ENCODE data around the gene MAPRE3. TPM values are rescaled to one million over a fixed set of nuclear protein-coding genes. Genes with fewer than 3 reads are reported as not detected.

MAPRE3 gene
- total RNA-seq, 2 experiments from 2014 or later: 1.00 to 1.3 TPM

DNA sequence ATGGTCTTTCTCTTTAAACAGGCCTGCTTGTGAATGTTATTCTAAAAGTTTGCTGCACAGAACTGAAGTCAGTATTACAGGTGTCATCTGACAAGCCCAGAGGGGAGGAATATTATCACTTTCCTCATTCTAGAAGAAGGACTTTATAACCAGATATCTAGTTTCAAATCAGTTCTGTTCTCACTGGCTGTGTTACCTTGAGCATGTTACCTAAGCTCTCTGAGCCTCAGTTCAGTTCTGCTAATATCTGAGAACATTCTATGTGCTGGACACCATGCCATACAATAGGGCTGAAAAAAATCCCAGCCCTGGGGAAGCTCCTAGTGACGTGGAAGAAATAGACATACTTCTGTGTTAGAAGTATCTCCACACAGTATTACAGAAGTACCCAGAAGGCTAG is 27.9 kb downstream of the MAPRE3 start:
- Mint-ChIP-seq H3K4me3 (no peak overlapping the region), H3K9me3 (no peaks in the 10 kb centered on the region), H3K4me1 (no peaks in the 10 kb centered on the region), H3K27ac (no peak overlapping the region), H3K27me3 (peaks cover 2% of the 10 kb centered on the region), H3K36me3 (ENCODE audit: low read depth) (no peaks in the 10 kb centered on the region)
- ChIA-PET POLR2A (no interaction called here), CTCF (interaction anchor here (0.7 kb wide), 1 partner anchor 29 kb away, joined by 3 read pairs; no protein-coding TSS in a partner anchor)
- no peak for DNase-seq

DNA sequence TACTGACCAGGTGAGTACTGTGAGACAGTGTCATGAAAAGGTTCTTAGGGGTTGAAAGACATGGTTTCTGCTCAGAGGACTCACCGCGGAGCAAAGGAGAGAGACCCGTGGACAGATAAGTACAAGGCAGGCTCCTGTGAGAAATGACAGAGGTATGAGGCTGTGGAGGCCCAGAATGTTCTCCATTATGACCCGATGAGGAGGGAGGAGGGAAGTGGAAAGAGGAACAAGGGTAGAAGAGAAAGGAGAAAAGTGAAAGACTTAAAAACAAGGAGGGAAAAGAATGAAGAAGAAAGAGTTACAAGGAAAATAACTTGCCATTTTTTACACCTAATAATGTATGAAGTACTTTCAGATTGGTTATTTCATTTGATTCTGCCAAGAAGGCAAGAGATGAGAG is 29.8 kb downstream of the MAPRE3 start:
- H3K27me3 Mint-ChIP-seq: peaks cover 2% of the 10 kb centered on the region
- POLR2A ChIA-PET: no interaction called here
- no peaks in the 10 kb centered on the region for H3K36me3 Mint-ChIP-seq (ENCODE audit: low read depth)
- no peaks in the 10 kb centered on the region for H3K9me3 Mint-ChIP-seq
- no peak overlapping the region for H3K4me3 Mint-ChIP-seq
- H3K4me1 Mint-ChIP-seq: no peaks in the 10 kb centered on the region
- no peak overlapping the region for H3K27ac Mint-ChIP-seq
- no peak for DNase-seq
- CTCF ChIA-PET: no interaction called here

GRCh38 chr2:27000995-27001394 is 30.6 kb downstream of the MAPRE3 start:
- Mint-ChIP-seq H3K4me1 (no peaks in the 10 kb centered on the region), H3K9me3 (no peaks in the 10 kb centered on the region), H3K4me3 (no peak overlapping the region), H3K27me3 (peaks cover 4% of the 10 kb centered on the region), H3K27ac (no peak overlapping the region), H3K36me3 (ENCODE audit: low read depth) (no peaks in the 10 kb centered on the region)
- ChIA-PET POLR2A (no interaction called here), CTCF (no interaction called here)
- DNase-seq: no peak

GRCh38 chr2:27001950-27002349 is 31.5 kb downstream of the MAPRE3 start:
- DNase-seq: no peak
- CTCF ChIA-PET: interaction anchor here (0.5 kb wide), 2 partner anchors 131 to 144 kb away, joined by 3 to 6 read pairs; no protein-coding TSS in a partner anchor
- H3K27me3 Mint-ChIP-seq: peaks cover 4% of the 10 kb centered on the region

GRCh38 chr2:27003007-27003406 is 32.6 kb downstream of the MAPRE3 start:
- no peaks in the 10 kb centered on the region for H3K4me1 Mint-ChIP-seq
- DNase-seq: no peak
- H3K4me3 Mint-ChIP-seq: no peak overlapping the region
- POLR2A ChIA-PET: no interaction called here
- H3K9me3 Mint-ChIP-seq: no peaks in the 10 kb centered on the region
- H3K27ac Mint-ChIP-seq: no peak overlapping the region
- no peaks in the 10 kb centered on the region for H3K36me3 Mint-ChIP-seq (ENCODE audit: low read depth)
- CTCF ChIA-PET: interaction anchor here (1.2 to 1.3 kb wide), 2 partner anchors 19 to 35 kb away, joined by 3 to 5 read pairs; no protein-coding TSS in a partner anchor
- H3K27me3 Mint-ChIP-seq: peaks cover 12% of the 10 kb centered on the region

More at GRCh38 chr2:27001950-27002349, 31.5 kb downstream of the MAPRE3 start:
- Mint-ChIP-seq H3K27ac (no peak overlapping the region), H3K4me3 (no peak overlapping the region), H3K36me3 (ENCODE audit: low read depth) (no peaks in the 10 kb centered on the region), H3K4me1 (no peaks in the 10 kb centered on the region), H3K9me3 (no peaks in the 10 kb centered on the region)
- POLR2A ChIA-PET: no interaction called here

- H3K27me3 Mint-ChIP-seq: peaks cover 13% of the 10 kb centered on the region
- H3K27ac Mint-ChIP-seq: no peak overlapping the region
- DNase-seq: no peak
- ChIA-PET CTCF (interaction anchor here (1.2 to 1.4 kb wide), 3 partner anchors 9 to 36 kb away, joined by 3 to 5 read pairs (median 4); no protein-coding TSS in a partner anchor), POLR2A (no interaction called here)
- H3K9me3 Mint-ChIP-seq: no peaks in the 10 kb centered on the region
- no peaks in the 10 kb centered on the region for H3K4me1 Mint-ChIP-seq
- H3K4me3 Mint-ChIP-seq: no peak overlapping the region
- no peaks in the 10 kb centered on the region for H3K36me3 Mint-ChIP-seq (ENCODE audit: low read depth)
Observed at GRCh38 chr2:27003857-27004256, 33.4 kb downstream of the MAPRE3 start.

GRCh38 chr2:27006602-27007415 is 36.4 kb downstream of the MAPRE3 start:
- CTCF ChIA-PET: interaction anchor here (1.8 kb wide), 1 partner anchor 10 kb away, joined by 5 read pairs; no protein-coding TSS in a partner anchor
- no peak for DNase-seq
- Mint-ChIP-seq H3K27me3 (peaks cover 18% of the 10 kb centered on the region), H3K36me3 (ENCODE audit: low read depth) (no peaks in the 10 kb centered on the region), H3K4me3 (no peak overlapping the region), H3K4me1 (peaks cover 4% of the 10 kb centered on the region), H3K9me3 (no peaks in the 10 kb centered on the region), H3K27ac (no peak overlapping the region)
- POLR2A ChIA-PET: no interaction called here

DNA sequence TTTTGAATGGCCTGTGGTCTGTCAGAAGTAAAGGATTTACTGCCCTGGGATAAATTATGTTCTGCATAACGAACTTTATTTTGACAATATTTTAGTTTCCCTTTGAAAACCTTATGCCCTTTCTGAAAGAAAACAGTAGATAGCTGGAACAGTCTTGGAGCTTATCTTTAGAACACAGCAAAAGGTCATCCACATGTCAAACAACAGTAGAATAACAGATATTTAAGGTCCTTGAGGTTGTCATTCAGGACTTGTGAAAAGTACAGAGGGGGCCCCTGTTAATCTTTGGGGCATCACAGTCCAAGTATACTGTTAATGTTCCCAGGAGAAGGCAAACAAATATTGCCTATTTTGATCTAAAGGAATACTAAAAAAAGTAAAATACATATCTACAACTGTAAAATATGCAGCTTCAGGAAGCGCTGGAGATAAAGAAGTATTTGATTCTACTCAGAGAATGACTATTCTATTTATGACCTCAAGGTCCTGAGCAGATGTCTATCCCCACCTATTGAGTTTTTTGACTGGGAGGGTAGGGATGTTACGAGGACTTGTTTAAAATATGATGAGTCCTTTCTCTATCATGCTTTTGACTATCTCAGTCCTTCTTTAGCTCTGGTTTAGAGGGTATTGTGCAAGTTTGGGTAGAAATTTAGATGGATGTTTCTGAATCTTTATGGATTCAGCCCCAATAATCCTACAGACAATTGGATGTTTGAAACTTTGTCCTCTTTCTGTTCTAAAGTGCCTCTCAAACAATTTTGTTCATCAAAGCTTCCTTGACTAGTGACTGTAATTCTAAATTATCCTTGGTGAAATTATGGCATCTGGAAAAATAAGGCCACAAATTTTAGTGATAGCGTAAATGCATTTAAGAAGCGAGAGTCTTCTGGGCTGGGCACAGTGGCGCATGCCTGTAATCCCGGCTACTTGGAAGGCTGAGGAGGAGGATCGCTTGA is 37.3 kb downstream of the MAPRE3 start:
- Mint-ChIP-seq H3K27me3 (peaks cover 18% of the 10 kb centered on the region), H3K9me3 (no peaks in the 10 kb centered on the region), H3K27ac (no peak overlapping the region), H3K36me3 (ENCODE audit: low read depth) (no peaks in the 10 kb centered on the region), H3K4me3 (no peak overlapping the region), H3K4me1 (peaks cover 4% of the 10 kb centered on the region)
- DNase-seq: no peak
- ChIA-PET CTCF (no interaction called here), POLR2A (no interaction called here)

DNA sequence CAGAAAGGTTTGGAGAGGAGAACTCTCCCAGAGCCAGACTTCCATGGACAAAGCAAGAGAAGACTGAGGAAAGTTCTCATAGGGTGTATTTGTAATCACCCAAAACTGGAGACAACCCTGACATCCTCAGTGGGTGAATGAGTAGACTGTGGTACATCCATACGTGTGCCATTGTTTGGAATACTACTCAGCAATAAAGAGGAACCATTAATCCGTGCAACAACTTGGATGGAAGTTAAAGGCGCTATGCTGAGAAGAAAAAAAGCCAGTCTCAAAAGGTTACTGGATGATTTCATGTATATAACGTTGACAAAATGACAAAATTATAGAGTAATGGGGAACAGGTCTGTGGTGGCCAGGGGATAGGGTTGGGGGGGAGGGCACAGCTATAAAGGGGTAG is 38.2 kb downstream of the MAPRE3 start:
- Mint-ChIP-seq H3K4me1 (peaks cover 4% of the 10 kb centered on the region), H3K9me3 (no peaks in the 10 kb centered on the region), H3K36me3 (ENCODE audit: low read depth) (no peaks in the 10 kb centered on the region), H3K4me3 (no peak overlapping the region), H3K27ac (no peak overlapping the region), H3K27me3 (peaks cover 18% of the 10 kb centered on the region)
- DNase-seq: no peak
- ChIA-PET POLR2A (no interaction called here), CTCF (no interaction called here)

DNA sequence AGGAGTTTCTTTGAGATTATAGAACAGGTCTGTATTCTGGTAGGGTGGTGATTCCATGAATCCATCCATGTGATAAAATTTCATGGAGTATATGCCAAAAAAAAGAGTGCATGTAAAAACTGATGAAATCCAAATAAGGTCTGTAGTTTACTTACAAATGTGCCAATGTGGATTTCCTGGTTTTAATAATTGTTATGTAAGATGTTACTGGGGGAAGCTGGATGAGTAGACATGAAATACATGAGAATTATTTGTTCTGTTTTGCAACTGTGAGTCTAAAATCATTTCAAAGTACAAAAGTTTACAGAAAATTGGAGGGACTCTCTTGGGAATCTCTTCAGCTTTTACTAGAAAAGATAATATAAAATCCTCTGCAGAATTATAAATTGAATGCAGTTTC is 38.6 kb downstream of the MAPRE3 start:
- Mint-ChIP-seq H3K4me1 (peaks cover 4% of the 10 kb centered on the region), H3K27me3 (peaks cover 18% of the 10 kb centered on the region), H3K36me3 (ENCODE audit: low read depth) (no peaks in the 10 kb centered on the region), H3K27ac (no peak overlapping the region), H3K4me3 (no peak overlapping the region), H3K9me3 (no peaks in the 10 kb centered on the region)
- CTCF ChIA-PET: interaction anchor here (0.7 kb wide), 1 partner anchor 42 kb away, joined by 3 read pairs; no protein-coding TSS in a partner anchor
- DNase-seq: no peak
- POLR2A ChIA-PET: no interaction called here

DNA sequence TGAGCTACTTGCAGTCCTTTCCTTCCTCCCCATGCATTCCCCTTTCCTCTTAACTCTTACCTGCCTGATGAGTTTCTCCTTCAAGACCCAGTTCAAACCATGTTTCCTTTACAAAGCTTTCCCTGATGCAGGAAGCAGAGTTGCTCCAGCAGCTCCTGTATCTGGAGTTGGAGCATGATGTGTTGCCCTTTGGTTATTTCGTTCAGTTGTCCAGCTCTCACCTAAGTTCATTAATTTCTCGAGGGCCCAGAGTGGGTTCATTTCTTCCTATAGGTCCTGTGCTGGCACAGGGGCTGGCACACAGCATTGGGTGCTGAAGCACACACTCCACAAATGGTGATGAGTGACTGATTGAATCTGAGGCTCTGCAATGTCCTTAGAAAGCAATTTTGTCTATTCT is 39.3 kb downstream of the MAPRE3 start:
- Mint-ChIP-seq H3K9me3 (no peaks in the 10 kb centered on the region), H3K27ac (no peak overlapping the region), H3K4me1 (peaks cover 4% of the 10 kb centered on the region), H3K36me3 (ENCODE audit: low read depth) (no peaks in the 10 kb centered on the region), H3K4me3 (no peak overlapping the region), H3K27me3 (peaks cover 18% of the 10 kb centered on the region)
- CTCF ChIA-PET: interaction anchor here (0.7 kb wide), 1 partner anchor 41 kb away, joined by 3 read pairs; no protein-coding TSS in a partner anchor
- POLR2A ChIA-PET: no interaction called here
- DNase-seq: no peak

GRCh38 chr2:27010139-27010538 is 39.7 kb downstream of the MAPRE3 start:
- DNase-seq: no peak
- peaks cover 4% of the 10 kb centered on the region for H3K4me1 Mint-ChIP-seq
- peaks cover 18% of the 10 kb centered on the region for H3K27me3 Mint-ChIP-seq
- ChIA-PET POLR2A (no interaction called here), CTCF (no interaction called here)
- no peak overlapping the region for H3K4me3 Mint-ChIP-seq
- no peaks in the 10 kb centered on the region for H3K9me3 Mint-ChIP-seq
- no peaks in the 10 kb centered on the region for H3K36me3 Mint-ChIP-seq (ENCODE audit: low read depth)
- H3K27ac Mint-ChIP-seq: no peak overlapping the region

- no peak for DNase-seq
- no peaks in the 10 kb centered on the region for H3K36me3 Mint-ChIP-seq (ENCODE audit: low read depth)
- ChIA-PET CTCF (interaction anchor here (1.1 kb wide), 1 partner anchor 20 kb away, joined by 3 read pairs; no protein-coding TSS in a partner anchor), POLR2A (no interaction called here)
- H3K4me1 Mint-ChIP-seq: peaks cover 10% of the 10 kb centered on the region
- H3K4me3 Mint-ChIP-seq: no peak overlapping the region
- peaks cover 7% of the 10 kb centered on the region for H3K27me3 Mint-ChIP-seq
- no peak overlapping the region for H3K27ac Mint-ChIP-seq
- H3K9me3 Mint-ChIP-seq: no peaks in the 10 kb centered on the region
Observed at GRCh38 chr2:27013738-27014137, 43.3 kb downstream of the MAPRE3 start.

Measured in activated CD4-positive, alpha-beta T cell treated with anti-CD3 and anti-CD28 coated beads, Interleukin-2, amount 10 ng/mL, durations not matched to agents 7 days and 5 days (primary cell).